Measurements from ENCODE around the gene UNCX.

GRCh38 chr7:1263391-1263951 lies 30.8 kb downstream of the UNCX start:
- TF ChIP-seq CTCF (IDR thresholded peaks at IDR 0.05; ENCODE audit: low read depth, low read length, poor library complexity, severe bottlenecking) (no peak), EZH2phosphoT487 (IDR thresholded peaks at IDR 0.05; ENCODE audit: borderline replicate concordance, low read length) (no peak)

Data from DOHH2 (cell line).